ENCODE results near the gene TEDDM1.

DNA sequence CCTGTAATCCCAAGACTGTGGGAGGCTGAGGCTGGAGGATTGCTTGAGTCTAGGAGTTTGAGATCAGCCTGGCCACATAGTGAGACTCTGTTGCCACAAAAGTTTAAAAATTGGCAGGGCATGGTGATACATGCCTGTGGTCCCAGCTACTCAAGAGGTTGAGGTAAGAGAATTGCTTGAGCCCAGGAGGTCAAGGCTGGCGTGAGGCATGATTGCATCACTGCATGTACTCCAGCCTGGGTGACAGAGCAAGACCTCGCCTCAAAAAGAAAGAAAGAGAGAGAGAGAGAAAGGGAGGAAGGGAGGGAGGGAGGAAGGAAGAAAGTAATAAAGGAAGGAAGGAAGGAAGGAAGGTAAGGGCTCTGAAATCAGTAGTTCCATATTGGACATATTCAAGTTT is 33.9 kb downstream of the TEDDM1 start:
- TF ChIP-seq, protein P1, sequence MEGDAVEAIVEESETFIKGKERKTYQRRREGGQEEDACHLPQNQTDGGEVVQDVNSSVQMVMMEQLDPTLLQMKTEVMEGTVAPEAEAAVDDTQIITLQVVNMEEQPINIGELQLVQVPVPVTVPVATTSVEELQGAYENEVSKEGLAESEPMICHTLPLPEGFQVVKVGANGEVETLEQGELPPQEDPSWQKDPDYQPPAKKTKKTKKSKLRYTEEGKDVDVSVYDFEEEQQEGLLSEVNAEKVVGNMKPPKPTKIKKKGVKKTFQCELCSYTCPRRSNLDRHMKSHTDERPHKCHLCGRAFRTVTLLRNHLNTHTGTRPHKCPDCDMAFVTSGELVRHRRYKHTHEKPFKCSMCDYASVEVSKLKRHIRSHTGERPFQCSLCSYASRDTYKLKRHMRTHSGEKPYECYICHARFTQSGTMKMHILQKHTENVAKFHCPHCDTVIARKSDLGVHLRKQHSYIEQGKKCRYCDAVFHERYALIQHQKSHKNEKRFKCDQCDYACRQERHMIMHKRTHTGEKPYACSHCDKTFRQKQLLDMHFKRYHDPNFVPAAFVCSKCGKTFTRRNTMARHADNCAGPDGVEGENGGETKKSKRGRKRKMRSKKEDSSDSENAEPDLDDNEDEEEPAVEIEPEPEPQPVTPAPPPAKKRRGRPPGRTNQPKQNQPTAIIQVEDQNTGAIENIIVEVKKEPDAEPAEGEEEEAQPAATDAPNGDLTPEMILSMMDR (IDR thresholded peaks at IDR 0.05; ENCODE audit: low read length) = no peak
- TF ChIP-seq EZH2 (IDR thresholded peaks at IDR 0.05; ENCODE audit: borderline replicate concordance, low read length) = no peak
